Stomach smooth muscle (tissue), 2 donors: ENCODE measurements around the gene C4orf46.
"Not testable (repeated sequence)": the region's sequence is repeated elsewhere in the genome, so short reads cannot be mapped to it uniquely, and the experiment has no call there.

ENCODE experiments used
- H3K27ac ChIP-seq: one replicate; pipeline ENCODE4 v1.7.0; 2013; ENCODE audit warnings: mild to moderate bottlenecking, low read length, inconsistent platforms
- H3K27me3 ChIP-seq, 2 donors: one replicate each; pipeline ENCODE4 v1.7.0; 2013; ENCODE audit warnings: low read length in 2 of 2; ENCODE audit not compliant: insufficient read depth in 2 of 2, control insufficient read depth in 1 of 2
- H3K36me3 ChIP-seq, 2 donors: one replicate each; pipeline ENCODE4 v1.7.0; 2013; ENCODE audit warnings: low read length in 2 of 2; ENCODE audit not compliant: control insufficient read depth in 2 of 2, insufficient read depth in 2 of 2
- H3K4me1 ChIP-seq: one replicate; pipeline ENCODE4 v1.7.0; 2013; ENCODE audit warnings: low read length; ENCODE audit not compliant: control insufficient read depth, insufficient read depth
- H3K4me3 ChIP-seq, 2 donors: one replicate each; pipeline ENCODE4 v1.7.0; 2013; ENCODE audit warnings: low read length in 2 of 2
- H3K9ac ChIP-seq, 2 donors: one replicate each; pipeline ENCODE4 v1.7.0; 2013; ENCODE audit warnings: low read length in 2 of 2, mild to moderate bottlenecking in 1 of 2
- H3K9me3 ChIP-seq, 2 donors: one replicate each; pipeline ENCODE4 v1.7.0; 2013; ENCODE audit warnings: low read length in 2 of 2; ENCODE audit not compliant: control insufficient read depth in 2 of 2
- donor health status: healthy.
- donor health status: Pancreatic carcinoma.

The C4orf46 gene

GRCh38 chr4:158673633-158674032 lies 1.9 kb upstream of the C4orf46 start:
- Histone ChIP-seq H3K4me3 (no peak overlapping the region), H3K36me3 (no peaks in the 10 kb centered on the region), H3K9ac (no peak overlapping the region), H3K4me1 (peaks cover 11% of the 10 kb centered on the region), H3K9me3 (no peaks in the 10 kb centered on the region), H3K27me3 (no peaks in the 10 kb centered on the region), H3K27ac (no peak overlapping the region)

- peak within 1 kb of the TSS; percentile 99 to 100 for H3K9ac ChIP-seq
These were observed 474 bp upstream of the C4orf46 start, which contains the start of gene ETFDH for GRCh38 chr4:158671915-158672806. Gene ETFDH, plus strand, starts transcription at chr4:158672296. Its CDS starts 161 bp downstream, at chr4:158672457.

GRCh38 chr4:158670975-158671664 lies 567 bp downstream of the C4orf46 start:
- Histone ChIP-seq H3K9ac (peak overlapping the region; percentile 75 to 99), H3K27ac (peak overlapping the region; percentile 98)

More at GRCh38 chr4:158671915-158672806, 474 bp upstream of the C4orf46 start, which contains the start of gene ETFDH:
- Histone ChIP-seq H3K27ac (peak within 1 kb of the TSS; percentile 98), H3K9me3 (no peaks in the 10 kb centered on the region), H3K4me3 (peak within 1 kb of the TSS; percentile 91 to 98), H3K36me3 (no peaks in the 10 kb centered on the region), H3K4me1 (peaks cover 11% of the 10 kb centered on the region), H3K27me3 (no peaks in the 10 kb centered on the region)

GRCh38 chr4:158669310-158669709 lies 2.4 kb downstream of the C4orf46 start:
- no peak overlapping the region for H3K27ac ChIP-seq
- H3K4me1 ChIP-seq: peaks cover 11% of the 10 kb centered on the region
- H3K9ac ChIP-seq: no peak overlapping the region
- H3K27me3 ChIP-seq: no peaks in the 10 kb centered on the region
- no peak overlapping the region for H3K4me3 ChIP-seq
- H3K36me3 ChIP-seq: no peaks in the 10 kb centered on the region
- no peaks in the 10 kb centered on the region for H3K9me3 ChIP-seq

More at GRCh38 chr4:158670975-158671664, 567 bp downstream of the C4orf46 start:
- Histone ChIP-seq H3K9me3 (no peaks in the 10 kb centered on the region), H3K36me3 (no peaks in the 10 kb centered on the region), H3K4me1 (peaks cover 11% of the 10 kb centered on the region), H3K27me3 (no peaks in the 10 kb centered on the region), H3K4me3 (peak overlapping the region; percentile 91 to 98)

- no peaks in the 10 kb centered on the region for H3K36me3 ChIP-seq
- H3K27me3 ChIP-seq: no peaks in the 10 kb centered on the region
- no peak overlapping the region for H3K4me3 ChIP-seq
- H3K4me1 ChIP-seq: peaks cover 11% of the 10 kb centered on the region
- H3K27ac ChIP-seq: no peak overlapping the region
- H3K9ac ChIP-seq: no peak overlapping the region
- no peaks in the 10 kb centered on the region for H3K9me3 ChIP-seq
These were observed 4.0 kb downstream of the C4orf46 start for GRCh38 chr4:158667651-158668198.

- H3K27ac ChIP-seq: no peak overlapping the region
- no peak overlapping the region for H3K9ac ChIP-seq
- no peaks in the 10 kb centered on the region for H3K9me3 ChIP-seq
- H3K27me3 ChIP-seq: no peaks in the 10 kb centered on the region
- peaks cover 8% of the 10 kb centered on the region for H3K4me1 ChIP-seq
- H3K4me3 ChIP-seq: no peak overlapping the region
- no peaks in the 10 kb centered on the region for H3K36me3 ChIP-seq
These were observed 4.8 kb downstream of the C4orf46 start for GRCh38 chr4:158666892-158667291.

- no peaks in the 10 kb centered on the region for H3K36me3 ChIP-seq
- H3K4me3 ChIP-seq: no peak overlapping the region
- no peak overlapping the region for H3K9ac ChIP-seq
- H3K9me3 ChIP-seq: no peaks in the 10 kb centered on the region
- no peaks in the 10 kb centered on the region for H3K27me3 ChIP-seq
- H3K4me1 ChIP-seq: no peaks in the 10 kb centered on the region
- no peak overlapping the region for H3K27ac ChIP-seq
These were observed 6.9 kb downstream of the C4orf46 start for GRCh38 chr4:158664806-158665205.

GRCh38 chr4:158663707-158664625 lies 7.7 kb downstream of the C4orf46 start:
- not testable (repeated sequence) for H3K36me3 ChIP-seq, H3K27me3 ChIP-seq, H3K9ac ChIP-seq, H3K4me1 ChIP-seq, H3K4me3 ChIP-seq, H3K9me3 ChIP-seq, H3K27ac ChIP-seq

GRCh38 chr4:158663255-158663654 lies 8.4 kb downstream of the C4orf46 start:
- not testable (repeated sequence) for H3K27ac ChIP-seq, H3K9me3 ChIP-seq, H3K9ac ChIP-seq, H3K36me3 ChIP-seq, H3K4me3 ChIP-seq, H3K4me1 ChIP-seq, H3K27me3 ChIP-seq

GRCh38 chr4:158657291-158657690 lies 14.4 kb downstream of the C4orf46 start:
- H3K4me3 ChIP-seq: no peak overlapping the region
- H3K27ac ChIP-seq: no peak overlapping the region
- H3K4me1 ChIP-seq: no peaks in the 10 kb centered on the region
- H3K27me3 ChIP-seq: no peaks in the 10 kb centered on the region
- no peaks in the 10 kb centered on the region for H3K36me3 ChIP-seq
- no peak overlapping the region for H3K9ac ChIP-seq
- no peaks in the 10 kb centered on the region for H3K9me3 ChIP-seq
